Vagina (tissue), 2 donors: ENCODE measurements around the gene NEB.

Source experiments
- POLR2A ChIP-seq, 2 donors: fragments of 450-650 bp; IDR thresholded peaks; one replicate each; pipeline ENCODE4 v1.6.1; 2017; ENCODE audit warnings: antibody characterized with exemption in 2 of 2, mild to moderate bottlenecking in 2 of 2, moderate library complexity in 2 of 2
- POLR2AphosphoS5 ChIP-seq, 2 donors: sonication (generic); formaldehyde crosslinking; IDR thresholded peaks; one replicate each; pipeline ENCODE4 v1.9.0; 2017; ENCODE audit warnings: antibody characterized with exemption in 2 of 2, mild to moderate bottlenecking in 2 of 2, low read depth in 1 of 2; ENCODE audit not compliant: insufficient read depth in 1 of 2
- TF ChIP-seq, protein P1 (sequence below), 3 experiments: fragments of 450-650 bp in 2 of 3; fragments of 200-600 bp in 1 of 3; sonication (generic) in 1 of 3; IDR thresholded peaks; one replicate each; pipeline ENCODE4 v1.5.1; 2017 to 2019; ENCODE audit warnings: antibody characterized with exemption in 3 of 3, mild to moderate bottlenecking in 2 of 3, moderate library complexity in 2 of 3

DNA sequence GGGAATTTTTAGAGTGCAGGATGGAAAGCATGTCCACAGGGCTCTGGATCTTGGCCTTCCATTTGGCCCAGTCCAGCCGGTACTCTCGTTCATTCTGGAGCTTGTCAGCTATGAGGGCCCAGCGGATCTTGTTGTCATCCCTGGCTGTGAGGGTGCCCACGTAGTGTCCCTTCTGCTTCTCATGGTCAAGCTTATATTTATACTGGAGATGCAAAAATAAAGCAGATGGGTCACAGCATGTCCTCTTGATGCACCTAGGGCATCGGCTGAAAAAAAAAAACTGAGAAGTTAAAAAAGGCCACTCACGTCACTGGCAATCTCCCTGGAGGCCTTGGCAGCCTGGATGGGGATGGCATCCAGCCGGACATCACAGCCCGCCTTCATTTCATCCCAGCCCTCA lies 164.1 kb downstream of the NEB start:
- TF ChIP-seq POLR2A (IDR thresholded peaks at IDR 0.05) (no peak), POLR2AphosphoS5 (IDR thresholded peaks at IDR 0.05; ENCODE audit: insufficient read depth in 1 of 2, low read depth in 1 of 2) (no peak)
- TF ChIP-seq, protein P1, sequence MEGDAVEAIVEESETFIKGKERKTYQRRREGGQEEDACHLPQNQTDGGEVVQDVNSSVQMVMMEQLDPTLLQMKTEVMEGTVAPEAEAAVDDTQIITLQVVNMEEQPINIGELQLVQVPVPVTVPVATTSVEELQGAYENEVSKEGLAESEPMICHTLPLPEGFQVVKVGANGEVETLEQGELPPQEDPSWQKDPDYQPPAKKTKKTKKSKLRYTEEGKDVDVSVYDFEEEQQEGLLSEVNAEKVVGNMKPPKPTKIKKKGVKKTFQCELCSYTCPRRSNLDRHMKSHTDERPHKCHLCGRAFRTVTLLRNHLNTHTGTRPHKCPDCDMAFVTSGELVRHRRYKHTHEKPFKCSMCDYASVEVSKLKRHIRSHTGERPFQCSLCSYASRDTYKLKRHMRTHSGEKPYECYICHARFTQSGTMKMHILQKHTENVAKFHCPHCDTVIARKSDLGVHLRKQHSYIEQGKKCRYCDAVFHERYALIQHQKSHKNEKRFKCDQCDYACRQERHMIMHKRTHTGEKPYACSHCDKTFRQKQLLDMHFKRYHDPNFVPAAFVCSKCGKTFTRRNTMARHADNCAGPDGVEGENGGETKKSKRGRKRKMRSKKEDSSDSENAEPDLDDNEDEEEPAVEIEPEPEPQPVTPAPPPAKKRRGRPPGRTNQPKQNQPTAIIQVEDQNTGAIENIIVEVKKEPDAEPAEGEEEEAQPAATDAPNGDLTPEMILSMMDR (IDR thresholded peaks at IDR 0.05), result no peak
